Kidney epithelial cell (primary cell): Measurements from ENCODE around the gene CFAP99. TPM values are rescaled to one million over a fixed set of nuclear protein-coding genes. Genes with fewer than 3 reads are reported as not detected.

Experiments used
- DNase-seq: peaks from one replicate; pipeline ENCODE4 v3.0.0-alpha.2; 2010; ENCODE audit warnings: low read depth
- H3K27me3 ChIP-seq: 2 replicates; pipeline ENCODE4 v1.6.0; 2011; ENCODE audit warnings: low read length; ENCODE audit not compliant: control insufficient read depth, insufficient read depth
- H3K36me3 ChIP-seq: 2 replicates; pipeline ENCODE4 v1.5.1; 2011; ENCODE audit warnings: low read length; ENCODE audit not compliant: control insufficient read depth, insufficient read depth
- H3K4me3 ChIP-seq: 2 replicates; pipeline ENCODE4 v1.5.1; 2011; ENCODE audit warnings: low read depth, mild to moderate bottlenecking, control low read depth, low read length
- total RNA-seq: library from RNA; depleted of rRNA; stranded (reverse); fragments of >200 nt; gene quantifications from 2 replicates; pipeline ENCODE4 v1.2.3, GENCODE V29; 2015
- TF ChIP-seq, protein P1 (sequence below): IDR thresholded peaks from 2 replicates; pipeline ENCODE4 v1.5.1; 2011; ENCODE audit warnings: mild to moderate bottlenecking, moderate library complexity, low read length, control low read depth, inconsistent platforms; ENCODE audit not compliant: insufficient read depth, poor library complexity, severe bottlenecking

The CFAP99 gene
- total RNA-seq, 1 donor from 2014 or later, result not detected

DNA sequence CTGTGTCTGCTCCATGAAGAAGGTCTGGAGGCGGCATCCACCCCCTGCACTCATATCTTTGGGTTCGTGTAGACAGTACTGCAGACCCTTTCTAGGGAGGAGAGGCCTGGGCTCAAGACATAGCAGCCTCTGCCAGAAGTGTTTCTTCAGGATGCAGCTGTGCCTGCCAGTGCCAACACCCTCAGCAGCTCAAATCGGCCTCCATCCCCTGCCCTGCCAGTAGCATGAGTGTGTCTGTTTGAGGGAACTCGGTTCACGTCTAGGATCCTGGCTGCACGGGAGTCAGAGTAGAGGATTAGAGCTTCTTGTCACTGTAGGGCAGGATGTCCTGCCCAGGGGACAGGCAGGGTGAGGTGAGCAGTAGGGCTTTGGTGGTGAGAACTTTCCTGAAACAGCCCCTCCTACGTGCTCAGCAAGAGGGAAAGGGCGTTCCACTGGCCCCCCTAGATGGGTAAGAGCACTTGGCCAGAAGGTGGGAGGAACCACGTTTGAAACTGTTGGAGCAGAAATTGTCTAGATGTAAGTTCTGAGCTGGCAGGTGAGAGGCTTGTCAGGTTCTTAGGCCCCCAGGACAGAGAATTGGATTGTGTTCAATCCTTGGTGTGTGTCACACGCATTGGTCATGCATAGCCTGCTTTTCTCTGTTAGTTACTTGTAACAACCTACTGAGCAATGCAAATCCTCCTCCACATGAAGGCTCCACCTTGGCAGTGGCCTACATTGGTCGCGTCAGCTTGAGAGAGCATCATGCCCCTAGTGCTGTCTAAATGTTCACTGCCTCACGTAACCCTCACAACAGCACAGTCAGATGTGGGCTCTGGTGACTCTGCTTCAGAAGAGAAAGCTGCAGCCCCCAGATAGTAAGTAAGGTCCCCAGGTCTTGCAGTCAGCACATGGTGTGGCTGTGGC is 91.8 kb downstream of the CFAP99 start:
- Histone ChIP-seq H3K27me3 (no peaks in the 10 kb centered on the region), H3K4me3 (no peak overlapping the region), H3K36me3 (peaks cover 5% of the 10 kb centered on the region)
- DNase-seq, result no peak
- TF ChIP-seq, protein P1, sequence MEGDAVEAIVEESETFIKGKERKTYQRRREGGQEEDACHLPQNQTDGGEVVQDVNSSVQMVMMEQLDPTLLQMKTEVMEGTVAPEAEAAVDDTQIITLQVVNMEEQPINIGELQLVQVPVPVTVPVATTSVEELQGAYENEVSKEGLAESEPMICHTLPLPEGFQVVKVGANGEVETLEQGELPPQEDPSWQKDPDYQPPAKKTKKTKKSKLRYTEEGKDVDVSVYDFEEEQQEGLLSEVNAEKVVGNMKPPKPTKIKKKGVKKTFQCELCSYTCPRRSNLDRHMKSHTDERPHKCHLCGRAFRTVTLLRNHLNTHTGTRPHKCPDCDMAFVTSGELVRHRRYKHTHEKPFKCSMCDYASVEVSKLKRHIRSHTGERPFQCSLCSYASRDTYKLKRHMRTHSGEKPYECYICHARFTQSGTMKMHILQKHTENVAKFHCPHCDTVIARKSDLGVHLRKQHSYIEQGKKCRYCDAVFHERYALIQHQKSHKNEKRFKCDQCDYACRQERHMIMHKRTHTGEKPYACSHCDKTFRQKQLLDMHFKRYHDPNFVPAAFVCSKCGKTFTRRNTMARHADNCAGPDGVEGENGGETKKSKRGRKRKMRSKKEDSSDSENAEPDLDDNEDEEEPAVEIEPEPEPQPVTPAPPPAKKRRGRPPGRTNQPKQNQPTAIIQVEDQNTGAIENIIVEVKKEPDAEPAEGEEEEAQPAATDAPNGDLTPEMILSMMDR, result no peak

DNA sequence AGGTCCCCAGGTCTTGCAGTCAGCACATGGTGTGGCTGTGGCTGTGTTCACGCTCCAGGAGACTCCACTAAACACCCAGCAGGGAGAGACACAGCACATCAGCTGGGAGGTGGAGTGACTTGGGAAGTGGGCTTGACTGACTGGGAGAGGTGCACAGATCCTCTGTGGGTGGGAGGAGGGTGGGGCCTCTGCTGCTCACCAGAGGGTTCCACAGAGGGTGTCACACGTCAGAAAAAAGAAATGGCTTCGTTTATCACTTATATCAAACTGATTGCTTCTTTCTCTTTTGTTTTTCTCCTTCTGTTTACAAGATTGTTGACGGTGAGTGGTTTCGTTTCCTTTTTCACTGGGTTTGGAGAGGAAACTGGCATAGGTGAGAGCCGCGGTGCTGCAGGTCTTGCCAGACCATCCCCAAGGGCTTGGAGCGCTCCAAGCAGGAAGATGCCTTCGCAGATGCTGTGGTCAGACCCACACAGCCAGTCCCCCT is 92.9 kb downstream of the CFAP99 start:
- Histone ChIP-seq H3K36me3 (peaks cover 5% of the 10 kb centered on the region), H3K27me3 (no peaks in the 10 kb centered on the region), H3K4me3 (no peak overlapping the region)
- DNase-seq, result no peak
- TF ChIP-seq, protein P1, result no peak

Other genes with a start within 250 kb of the CFAP99 start
- gene HAUS3, start 176.8 kb upstream of the CFAP99 start, total RNA-seq, result 9.2 and 13.3 TPM in 2 replicates
- 0.07 and 0.38 TPM in 2 replicates for gene POLN, start 176.8 kb upstream of the CFAP99 start, total RNA-seq
- 31.8 and 36.7 TPM in 2 replicates for gene MXD4, start 156.8 kb upstream of the CFAP99 start, total RNA-seq
- gene ZFYVE28, start 310 bp upstream of the CFAP99 start, total RNA-seq, result 2.0 and 5.7 TPM in 2 replicates
- 83.9 and 88.7 TPM in 2 replicates for gene RNF4, start 50.2 kb downstream of the CFAP99 start, total RNA-seq
- 19.8 and 22.0 TPM in 2 replicates for gene FAM193A, start 117.7 kb downstream of the CFAP99 start, total RNA-seq